Measurements from ENCODE around the gene DLK1. TPM values are rescaled to one million over a fixed set of nuclear protein-coding genes. Genes with fewer than 3 reads are reported as not detected.

DLK1 gene
- total and polyA plus RNA-seq, 2 donors, result 4.8 to 6.9 TPM

DNA sequence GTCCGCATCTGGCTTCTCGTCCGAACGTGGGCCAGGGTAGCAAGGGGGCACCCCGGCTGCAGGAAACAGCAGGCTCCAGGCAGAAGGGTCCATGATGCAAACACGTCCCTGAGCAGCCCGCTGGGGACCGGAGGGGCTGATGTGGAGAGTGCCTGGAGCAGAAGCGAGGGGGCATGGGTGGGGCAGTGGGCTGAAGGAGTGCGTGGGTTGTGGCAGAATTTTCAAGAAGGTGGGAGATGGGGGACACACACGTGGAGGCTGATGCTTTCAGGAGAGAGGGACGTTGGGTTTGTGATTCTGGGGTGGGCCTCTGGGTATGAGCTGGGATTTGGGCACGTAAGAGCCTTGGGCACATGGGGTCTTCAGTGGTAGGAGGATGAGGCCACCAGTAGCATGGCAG lies 45.6 kb upstream of the DLK1 start:
- H3K4me1 ChIP-seq (ENCODE audit: control insufficient read depth in 2 of 2, insufficient read depth in 2 of 2, low read length in 2 of 2), result peaks cover 0 to 48% of the 10 kb centered on the region in 2 donors
- no peak for DNase-seq (ENCODE audit: low read depth in 6 of 9, low spot score in 9 of 9)

DNA sequence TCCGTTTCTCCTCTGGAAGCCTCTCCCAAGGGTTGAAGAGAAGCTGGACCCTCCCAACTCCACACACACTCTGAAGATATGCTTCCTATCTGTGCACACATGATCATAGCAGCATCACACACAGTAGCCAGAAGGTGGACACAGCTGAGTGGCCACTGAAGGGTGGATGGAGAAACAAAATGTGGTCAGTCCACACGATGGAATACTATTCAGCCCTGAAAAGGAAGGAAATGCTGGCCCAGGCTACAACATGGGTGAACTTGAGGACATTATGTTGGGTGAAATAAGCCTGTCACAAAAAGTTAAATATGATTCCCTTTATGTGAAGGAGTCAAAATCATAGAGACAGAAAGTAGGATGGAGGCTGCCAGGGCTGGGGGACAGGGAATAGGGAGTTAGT lies 43.9 kb upstream of the DLK1 start:
- Histone ChIP-seq H3K36me3 (ENCODE audit: control insufficient read depth in 2 of 2, insufficient read depth in 2 of 2, low read length in 1 of 2) (no peaks in the 10 kb centered on the region), H3K9me3 (ENCODE audit: control insufficient read depth in 2 of 2, insufficient read depth in 1 of 2, low read length in 1 of 2) (no peaks in the 10 kb centered on the region), H3K4me3 (ENCODE audit: low read length in 2 of 2) (no peak overlapping the region), H3K4me1 (ENCODE audit: control insufficient read depth in 2 of 2, insufficient read depth in 2 of 2, low read length in 2 of 2) (peaks cover 0 to 37% of the 10 kb centered on the region in 2 donors), H3K27me3 (ENCODE audit: control insufficient read depth in 2 of 2, insufficient read depth in 1 of 2, low read length in 1 of 2) (no peaks in the 10 kb centered on the region), H3K27ac (ENCODE audit: low read depth in 1 of 2, low read length in 1 of 2) (no peak overlapping the region)
- no peak for DNase-seq (ENCODE audit: low read depth in 6 of 9, low spot score in 9 of 9)
- WGBS, result 92% methylated on average over 2 of the region's 2 CpGs

More for the DNA sequence above, 45.6 kb upstream of the DLK1 start:
- no peaks in the 10 kb centered on the region for H3K36me3 ChIP-seq (ENCODE audit: control insufficient read depth in 2 of 2, insufficient read depth in 2 of 2, low read length in 1 of 2)
- no peak overlapping the region for H3K27ac ChIP-seq (ENCODE audit: low read depth in 1 of 2, low read length in 1 of 2)
- WGBS, result 93% methylated on average over 13 of the region's 13 CpGs
- no peaks in the 10 kb centered on the region for H3K9me3 ChIP-seq (ENCODE audit: control insufficient read depth in 2 of 2, insufficient read depth in 1 of 2, low read length in 1 of 2)
- no peak overlapping the region for H3K4me3 ChIP-seq (ENCODE audit: low read length in 2 of 2)
- H3K27me3 ChIP-seq (ENCODE audit: control insufficient read depth in 2 of 2, insufficient read depth in 1 of 2, low read length in 1 of 2), result no peaks in the 10 kb centered on the region

DNA sequence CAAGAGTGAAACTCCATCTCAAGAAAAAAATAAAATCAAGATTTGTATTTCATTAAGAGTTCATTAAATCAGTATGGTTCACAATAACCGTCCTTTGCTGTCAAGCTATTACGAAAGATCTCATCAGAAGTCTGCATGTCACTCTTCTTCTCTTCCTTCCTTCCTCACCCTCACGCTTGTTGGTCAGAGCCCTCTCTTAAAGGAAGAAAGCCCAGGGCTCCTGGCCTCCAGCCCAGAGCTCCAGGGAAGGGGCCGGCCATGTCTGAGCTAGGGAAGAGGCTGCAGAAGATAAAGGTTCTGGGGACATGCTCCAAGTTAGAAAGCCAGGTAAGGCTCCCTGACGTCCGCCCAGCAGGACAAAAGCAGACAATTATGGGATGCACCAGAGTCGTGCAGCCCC lies 43.1 kb upstream of the DLK1 start:
- peaks cover 0 to 31% of the 10 kb centered on the region in 2 donors for H3K4me1 ChIP-seq (ENCODE audit: control insufficient read depth in 2 of 2, insufficient read depth in 2 of 2, low read length in 2 of 2)
- 65% methylated on average over 7 of the region's 7 CpGs for WGBS
- H3K27ac ChIP-seq (ENCODE audit: low read depth in 1 of 2, low read length in 1 of 2), result peak overlapping the region in 1 of 2 donors; percentile 32

DNA sequence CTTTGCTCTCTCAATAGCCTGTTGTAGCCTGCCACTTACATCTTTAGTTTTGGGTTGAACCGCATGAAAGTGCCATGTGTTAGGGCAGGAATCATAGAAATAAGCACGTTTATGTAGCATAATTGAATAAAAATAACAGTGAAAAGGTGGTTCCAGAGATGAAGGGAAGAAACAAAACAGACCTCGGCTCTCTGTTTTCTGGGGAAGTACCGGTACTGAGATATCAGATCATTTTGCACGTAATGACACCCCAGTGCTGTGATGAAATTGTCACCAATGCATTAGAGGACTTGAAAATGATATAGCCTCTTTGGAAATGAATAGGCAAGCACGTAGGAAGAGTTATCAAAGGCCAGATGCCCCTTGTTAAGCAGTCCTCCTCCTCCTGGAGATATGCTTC lies 42.5 kb upstream of the DLK1 start:
- Histone ChIP-seq H3K9me3 (ENCODE audit: control insufficient read depth in 2 of 2, insufficient read depth in 1 of 2, low read length in 1 of 2) (no peaks in the 10 kb centered on the region), H3K4me3 (ENCODE audit: low read length in 2 of 2) (no peak overlapping the region), H3K27me3 (ENCODE audit: control insufficient read depth in 2 of 2, insufficient read depth in 1 of 2, low read length in 1 of 2) (no peaks in the 10 kb centered on the region), H3K4me1 (ENCODE audit: control insufficient read depth in 2 of 2, insufficient read depth in 2 of 2, low read length in 2 of 2) (peaks cover 0 to 26% of the 10 kb centered on the region in 2 donors), H3K36me3 (ENCODE audit: control insufficient read depth in 2 of 2, insufficient read depth in 2 of 2, low read length in 1 of 2) (no peaks in the 10 kb centered on the region), H3K27ac (ENCODE audit: low read depth in 1 of 2, low read length in 1 of 2) (peak overlapping the region in 1 of 2 donors; percentile 60)
- DNase-seq (ENCODE audit: low read depth in 6 of 9, low spot score in 9 of 9), result no peak
- WGBS, result 85% methylated on average over 6 of the region's 6 CpGs

More for the DNA sequence above, 43.1 kb upstream of the DLK1 start:
- Histone ChIP-seq H3K27me3 (ENCODE audit: control insufficient read depth in 2 of 2, insufficient read depth in 1 of 2, low read length in 1 of 2) (no peaks in the 10 kb centered on the region), H3K4me3 (ENCODE audit: low read length in 2 of 2) (no peak overlapping the region), H3K9me3 (ENCODE audit: control insufficient read depth in 2 of 2, insufficient read depth in 1 of 2, low read length in 1 of 2) (no peaks in the 10 kb centered on the region), H3K36me3 (ENCODE audit: control insufficient read depth in 2 of 2, insufficient read depth in 2 of 2, low read length in 1 of 2) (no peaks in the 10 kb centered on the region)
- no peak for DNase-seq (ENCODE audit: low read depth in 6 of 9, low spot score in 9 of 9)

DNA sequence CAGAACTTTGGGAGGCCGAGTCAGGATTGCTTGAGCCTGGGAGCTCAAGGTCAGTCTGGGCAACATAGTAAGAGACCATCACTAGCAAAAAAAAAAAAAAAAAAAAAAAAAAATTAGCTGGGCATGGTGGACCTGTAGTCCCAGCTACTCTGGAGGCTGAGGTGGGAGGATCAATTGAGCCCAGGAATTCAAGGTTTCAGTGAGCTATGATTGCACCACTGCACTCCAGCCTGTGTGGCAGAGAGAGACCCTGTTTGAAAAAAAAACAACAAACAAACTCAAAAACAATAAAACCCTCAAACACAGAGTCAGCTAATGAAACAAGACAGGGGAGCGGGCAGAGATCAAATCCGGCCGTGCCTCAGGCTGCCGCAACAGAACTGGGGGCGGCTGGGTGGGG lies 41.7 kb upstream of the DLK1 start:
- Histone ChIP-seq H3K9me3 (ENCODE audit: control insufficient read depth in 2 of 2, insufficient read depth in 1 of 2, low read length in 1 of 2) (no peaks in the 10 kb centered on the region), H3K27me3 (ENCODE audit: control insufficient read depth in 2 of 2, insufficient read depth in 1 of 2, low read length in 1 of 2) (no peaks in the 10 kb centered on the region), H3K4me1 (ENCODE audit: control insufficient read depth in 2 of 2, insufficient read depth in 2 of 2, low read length in 2 of 2) (peaks cover 0 to 18% of the 10 kb centered on the region in 2 donors), H3K27ac (ENCODE audit: low read depth in 1 of 2, low read length in 1 of 2) (no peak overlapping the region), H3K4me3 (ENCODE audit: low read length in 2 of 2) (no peak overlapping the region), H3K36me3 (ENCODE audit: control insufficient read depth in 2 of 2, insufficient read depth in 2 of 2, low read length in 1 of 2) (no peaks in the 10 kb centered on the region)
- 97% methylated on average over 6 of the region's 6 CpGs for WGBS
- DNase-seq (ENCODE audit: low read depth in 6 of 9, low spot score in 9 of 9), result no peak

DNA sequence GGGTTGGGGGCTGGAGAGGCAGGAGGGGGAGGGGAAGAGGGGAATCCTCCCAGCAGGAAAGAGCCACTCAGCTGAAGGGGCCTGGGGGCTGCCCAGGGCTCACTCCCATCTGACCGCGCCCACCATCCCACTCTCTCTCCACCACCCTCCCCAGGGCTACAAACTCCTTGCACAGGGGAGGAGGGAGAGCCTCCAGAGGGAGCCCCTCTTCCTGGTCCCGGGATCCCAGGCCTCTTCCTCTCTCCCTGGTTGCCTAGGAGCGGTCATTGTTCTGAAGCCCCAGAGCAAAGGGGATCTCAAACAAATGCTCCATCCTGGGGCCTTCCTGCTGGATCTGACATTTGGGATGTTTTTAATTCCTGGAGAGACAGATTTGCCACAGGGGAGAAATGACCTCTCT lies 39.8 kb upstream of the DLK1 start:
- DNase-seq (ENCODE audit: low read depth in 6 of 9, low spot score in 9 of 9), result no peak
- no peaks in the 10 kb centered on the region for H3K36me3 ChIP-seq (ENCODE audit: control insufficient read depth in 2 of 2, insufficient read depth in 2 of 2, low read length in 1 of 2)
- no peaks in the 10 kb centered on the region for H3K9me3 ChIP-seq (ENCODE audit: control insufficient read depth in 2 of 2, insufficient read depth in 1 of 2, low read length in 1 of 2)
- H3K27ac ChIP-seq (ENCODE audit: low read depth in 1 of 2, low read length in 1 of 2), result no peak overlapping the region
- WGBS, result 93% methylated on average over 4 of the region's 4 CpGs
- no peak overlapping the region for H3K4me3 ChIP-seq (ENCODE audit: low read length in 2 of 2)
- H3K4me1 ChIP-seq (ENCODE audit: control insufficient read depth in 2 of 2, insufficient read depth in 2 of 2, low read length in 2 of 2), result peaks cover 0 to 12% of the 10 kb centered on the region in 2 donors
- H3K27me3 ChIP-seq (ENCODE audit: control insufficient read depth in 2 of 2, insufficient read depth in 1 of 2, low read length in 1 of 2), result no peaks in the 10 kb centered on the region

DNA sequence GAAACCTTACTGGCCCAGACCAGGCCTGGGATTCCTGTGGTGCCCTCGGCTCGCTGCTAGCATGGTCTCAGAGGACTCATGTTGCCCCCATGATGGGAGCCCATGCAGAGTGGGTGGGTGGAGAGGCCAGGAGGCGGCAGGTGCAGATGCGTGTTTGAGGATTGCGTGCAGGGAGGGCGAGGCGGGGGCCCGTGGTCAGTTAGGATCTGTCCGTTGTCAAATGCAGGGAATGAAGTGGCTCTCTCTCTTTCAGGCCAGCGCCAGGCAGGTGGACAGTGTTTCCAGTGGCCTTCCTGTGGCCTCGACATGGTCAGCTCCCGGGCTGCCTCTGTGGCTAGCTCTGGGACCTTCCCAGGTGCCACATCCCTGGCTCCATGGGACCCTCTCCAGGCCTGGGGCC lies 39.3 kb upstream of the DLK1 start:
- Histone ChIP-seq H3K4me3 (ENCODE audit: low read length in 2 of 2) (no peak overlapping the region), H3K9me3 (ENCODE audit: control insufficient read depth in 2 of 2, insufficient read depth in 1 of 2, low read length in 1 of 2) (no peaks in the 10 kb centered on the region), H3K36me3 (ENCODE audit: control insufficient read depth in 2 of 2, insufficient read depth in 2 of 2, low read length in 1 of 2) (no peaks in the 10 kb centered on the region), H3K27ac (ENCODE audit: low read depth in 1 of 2, low read length in 1 of 2) (no peak overlapping the region), H3K4me1 (ENCODE audit: control insufficient read depth in 2 of 2, insufficient read depth in 2 of 2, low read length in 2 of 2) (peaks cover 0 to 16% of the 10 kb centered on the region in 2 donors), H3K27me3 (ENCODE audit: control insufficient read depth in 2 of 2, insufficient read depth in 1 of 2, low read length in 1 of 2) (no peaks in the 10 kb centered on the region)
- 96% methylated on average over 12 of the region's 12 CpGs for WGBS
- DNase-seq (ENCODE audit: low read depth in 6 of 9, low spot score in 9 of 9), result no peak

DNA sequence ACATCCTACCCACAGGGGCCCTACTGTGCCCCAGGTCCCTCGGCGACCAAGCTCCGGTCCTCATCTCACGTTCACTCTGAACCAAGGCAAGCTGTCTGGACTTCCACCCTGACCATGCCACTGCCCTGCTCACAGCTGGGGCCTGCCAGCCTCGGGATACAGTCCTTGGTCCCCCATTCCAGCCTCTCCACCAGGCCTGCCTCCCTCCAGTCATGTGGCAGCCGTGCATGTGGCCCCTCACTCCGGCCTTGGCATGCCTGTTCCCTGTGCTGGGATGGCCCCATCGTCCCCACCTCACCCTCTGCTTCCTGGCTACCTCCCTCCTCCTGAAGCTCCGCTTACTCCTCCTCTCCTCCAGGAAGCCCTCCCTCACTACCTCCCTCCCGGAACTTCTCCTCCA lies 38.6 kb upstream of the DLK1 start:
- WGBS, result 87% methylated on average over 10 of the region's 10 CpGs
- H3K4me1 ChIP-seq (ENCODE audit: control insufficient read depth in 2 of 2, insufficient read depth in 2 of 2, low read length in 2 of 2), result peaks cover 0 to 22% of the 10 kb centered on the region in 2 donors
- no peaks in the 10 kb centered on the region for H3K36me3 ChIP-seq (ENCODE audit: control insufficient read depth in 2 of 2, insufficient read depth in 2 of 2, low read length in 1 of 2)
- H3K4me3 ChIP-seq (ENCODE audit: low read length in 2 of 2), result no peak overlapping the region
- no peak for DNase-seq (ENCODE audit: low read depth in 6 of 9, low spot score in 9 of 9)
- no peaks in the 10 kb centered on the region for H3K9me3 ChIP-seq (ENCODE audit: control insufficient read depth in 2 of 2, insufficient read depth in 1 of 2, low read length in 1 of 2)
- H3K27me3 ChIP-seq (ENCODE audit: control insufficient read depth in 2 of 2, insufficient read depth in 1 of 2, low read length in 1 of 2), result no peaks in the 10 kb centered on the region
- H3K27ac ChIP-seq (ENCODE audit: low read depth in 1 of 2, low read length in 1 of 2), result no peak overlapping the region

DNA sequence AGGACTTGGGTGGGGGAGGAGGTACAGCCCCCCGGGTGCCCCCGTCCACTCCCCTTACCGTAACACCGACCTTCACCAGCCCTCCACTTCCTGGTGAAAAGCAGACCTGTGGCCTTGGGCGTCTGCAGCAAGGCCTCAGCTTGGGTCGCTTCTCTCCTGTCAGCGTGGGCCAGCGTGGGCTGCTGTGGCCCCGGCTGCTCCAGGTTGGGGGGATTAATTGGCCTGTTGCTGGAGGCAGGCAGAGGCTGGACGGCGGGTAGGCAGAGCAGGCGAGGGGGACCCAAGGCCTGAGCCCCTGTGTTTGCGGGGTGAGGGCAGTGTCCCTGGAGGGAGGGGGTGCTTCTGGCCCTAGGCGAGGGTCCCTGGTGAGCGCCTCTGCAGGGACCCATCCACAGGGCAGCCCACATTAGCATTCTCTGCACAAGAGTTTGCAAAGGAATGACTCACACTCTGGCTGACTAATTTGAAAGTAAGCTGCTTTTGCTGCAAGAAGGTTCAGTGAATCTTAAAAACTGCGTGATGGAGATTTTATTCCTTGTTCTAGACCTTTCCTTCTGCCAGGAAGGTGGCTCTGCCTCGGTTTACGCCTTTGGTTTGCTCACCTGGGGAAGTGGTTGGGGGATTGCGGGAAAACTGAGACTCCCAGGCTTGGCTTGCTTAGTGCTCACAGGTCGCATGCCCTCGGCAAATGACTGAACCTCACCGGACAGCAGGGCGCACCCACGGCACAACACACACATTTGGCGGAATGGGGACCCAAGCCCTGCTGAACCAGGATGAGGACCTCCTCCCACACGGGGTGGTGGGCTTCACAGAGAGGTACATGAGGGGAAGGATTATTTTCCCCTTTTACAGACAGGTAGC lies 37.9 kb upstream of the DLK1 start:
- Histone ChIP-seq H3K27ac (ENCODE audit: low read depth in 1 of 2, low read length in 1 of 2) (no peak overlapping the region), H3K9me3 (ENCODE audit: control insufficient read depth in 2 of 2, insufficient read depth in 1 of 2, low read length in 1 of 2) (no peaks in the 10 kb centered on the region), H3K27me3 (ENCODE audit: control insufficient read depth in 2 of 2, insufficient read depth in 1 of 2, low read length in 1 of 2) (no peaks in the 10 kb centered on the region), H3K36me3 (ENCODE audit: control insufficient read depth in 2 of 2, insufficient read depth in 2 of 2, low read length in 1 of 2) (no peaks in the 10 kb centered on the region), H3K4me1 (ENCODE audit: control insufficient read depth in 2 of 2, insufficient read depth in 2 of 2, low read length in 2 of 2) (peaks cover 0 to 25% of the 10 kb centered on the region in 2 donors), H3K4me3 (ENCODE audit: low read length in 2 of 2) (no peak overlapping the region)
- DNase-seq (ENCODE audit: low read depth in 6 of 9, low spot score in 9 of 9), result no peak
- WGBS, result 92% methylated on average over 26 of the region's 26 CpGs
